HepG2 (cell line): ENCODE measurements around the gene KANSL1. TPM values are rescaled to one million over a fixed set of nuclear protein-coding genes. Genes with fewer than 3 reads are reported as not detected.

ENCODE experiments used
- ARNT ChIP-seq: fragments of 450-650 bp; IDR thresholded peaks from 2 replicates; pipeline ENCODE4 v1.6.1; 2017
- ATF7 ChIP-seq, 2 experiments: fragments of 450-650 bp in 1 of 2; sonication (generic) in 1 of 2; formaldehyde crosslinking in 1 of 2; IDR thresholded peaks; 2 replicates each; pipeline versions ENCODE4 v1.4.0 to v1.6.1; 2016 to 2020; ENCODE audit warnings: antibody characterized with exemption in 1 of 2, mild to moderate bottlenecking in 1 of 2, missing genetic modification reagents in 1 of 2
- GABPA ChIP-seq, 2 experiments: IDR thresholded peaks; 2 replicates each; pipeline ENCODE4 v1.6.1; 2011 to 2016; ENCODE audit warnings: low read depth in 2 of 2, low read length in 1 of 2, missing biosample characterization in 1 of 2, missing genetic modification characterization in 1 of 2
- GTF3A ChIP-seq: sonication (generic); formaldehyde crosslinking; conservative IDR thresholded peaks from 2 replicates; pipeline ENCODE4 v1.4.0; 2020; ENCODE audit warnings: mild to moderate bottlenecking, missing genetic modification reagents
- GZF1 ChIP-seq: sonication (generic); formaldehyde crosslinking; IDR thresholded peaks from 2 replicates; pipeline ENCODE4 v1.5.1; 2020; ENCODE audit warnings: mild to moderate bottlenecking, missing genetic modification reagents
- HOXD1 ChIP-seq: sonication (generic); formaldehyde crosslinking; IDR thresholded peaks from 2 replicates; pipeline ENCODE4 v1.5.0; 2020; ENCODE audit warnings: missing genetic modification reagents
- JARID2 ChIP-seq: sonication (generic); formaldehyde crosslinking; IDR thresholded peaks from 2 replicates; pipeline ENCODE4 v1.8.1; 2023; ENCODE audit warnings: missing genetic modification reagents, inconsistent platforms; ENCODE audit not compliant: insufficient replicate concordance
- KMT2B ChIP-seq: IDR thresholded peaks from 2 replicates; pipeline ENCODE4 v1.6.1; 2016; ENCODE audit warnings: missing genetic modification reagents, missing compliant biosample characterization
- LBX2 ChIP-seq: sonication (generic); formaldehyde crosslinking; IDR thresholded peaks from 2 replicates; pipeline ENCODE4 v1.5.0; 2020; ENCODE audit warnings: missing genetic modification reagents, mild to moderate bottlenecking, borderline replicate concordance
- MAZ ChIP-seq, 2 experiments: sonication (generic) in 1 of 2; formaldehyde crosslinking in 1 of 2; IDR thresholded peaks; 2 replicates each; pipeline versions ENCODE4 v1.5.0 to v1.6.1; 2012 to 2020; ENCODE audit warnings: low read depth in 2 of 2, mild to moderate bottlenecking in 2 of 2, borderline replicate concordance in 1 of 2, improper control_type of control experiment in 1 of 2, low read length in 1 of 2, missing genetic modification reagents in 1 of 2, moderate library complexity in 1 of 2
- MIER3 ChIP-seq: IDR thresholded peaks from 2 replicates; pipeline ENCODE4 v1.6.1; 2016; ENCODE audit warnings: missing compliant biosample characterization, borderline replicate concordance
- NR1H2 ChIP-seq: sonication (generic); formaldehyde crosslinking; IDR thresholded peaks from 2 replicates; pipeline ENCODE4 v1.8.1; 2022; ENCODE audit warnings: low read depth, missing genetic modification reagents, borderline replicate concordance
- NR2C2 ChIP-seq: sonication (generic); formaldehyde crosslinking; IDR thresholded peaks from 2 replicates; pipeline ENCODE4 v1.4.0; 2020; ENCODE audit warnings: missing genetic modification reagents, mild to moderate bottlenecking, moderate library complexity, borderline replicate concordance
- PCBP1 ChIP-seq: fragments of 200-400 bp; formaldehyde crosslinking; IDR thresholded peaks from 2 replicates; pipeline ENCODE4 v1.6.1; 2017; ENCODE audit warnings: mild to moderate bottlenecking, low read depth, low read length, borderline replicate concordance
- RELA ChIP-seq: sonication (generic); formaldehyde crosslinking; IDR thresholded peaks from 2 replicates; pipeline ENCODE4 v1.4.0; 2020; ENCODE audit warnings: missing genetic modification reagents
- SAP130 ChIP-seq: IDR thresholded peaks from 2 replicates; pipeline ENCODE4 v1.6.1; 2016; ENCODE audit warnings: low read depth
- SETDB1 ChIP-seq: sonication (generic); formaldehyde crosslinking; IDR thresholded peaks from 2 replicates; pipeline ENCODE4 v1.5.1; 2020; ENCODE audit warnings: missing genetic modification reagents, mild to moderate bottlenecking, borderline replicate concordance
- ZBTB7A ChIP-seq: sonication (generic); formaldehyde crosslinking; IDR thresholded peaks from 2 replicates; pipeline ENCODE4 v1.8.0; 2022; ENCODE audit warnings: mild to moderate bottlenecking, missing genetic modification reagents
- ZNF567 ChIP-seq: sonication (generic); formaldehyde crosslinking; IDR thresholded peaks from 2 replicates; pipeline ENCODE4 v1.8.1; 2023; ENCODE audit warnings: mild to moderate bottlenecking, missing genetic modification reagents, borderline replicate concordance
- polyA plus RNA-seq, 8 experiments: library from polyadenylated mRNA; depleted of rRNA in 3 of 8; stranded (reverse) in 7 of 8; unstranded in 1 of 8; fragments of >200 nt; fragmentation: Illumina TruSeq in 4 of 8; extraction: Trizol in 4 of 8; gene quantifications; 2 replicates each; pipeline versions ENCODE4 v1.2.1 to v1.2.3, GENCODE V29; 2011 to 2016; ENCODE audit warnings: low read depth in 4 of 8, missing spikeins in 1 of 8, mixed read lengths in 1 of 8; ENCODE audit not compliant: insufficient read depth in 1 of 8
- total RNA-seq, 5 experiments: library from RNA; depleted of rRNA; stranded (reverse); fragments of >200 nt; fragmentation: Illumina TruSeq; extraction: Trizol; gene quantifications; 2 replicates each; pipeline ENCODE4 v1.2.3, GENCODE V29; 2016; ENCODE audit warnings: low read depth in 1 of 5
- TF ChIP-seq, protein P1 (sequence below): sonication (generic); formaldehyde crosslinking; IDR thresholded peaks from 2 replicates; pipeline ENCODE4 v1.8.1; 2023; ENCODE audit warnings: mild to moderate bottlenecking, missing genetic modification reagents, borderline replicate concordance
- TF ChIP-seq, protein P2 (sequence below): sonication (generic); formaldehyde crosslinking; IDR thresholded peaks from 2 replicates; pipeline ENCODE4 v1.5.0; 2020; ENCODE audit warnings: mild to moderate bottlenecking, missing genetic modification reagents
- TF ChIP-seq, protein P3 (sequence below): sonication (generic); formaldehyde crosslinking; IDR thresholded peaks from 2 replicates; pipeline ENCODE4 v1.4.0; 2020; ENCODE audit warnings: missing genetic modification reagents, borderline replicate concordance

Gene KANSL1
- total and polyA plus RNA-seq, 2 of the 13 experiments (the other 11 are each of a cell fraction or from before 2014, with no cell fraction given): 24.0 to 59.6 TPM

DNA sequence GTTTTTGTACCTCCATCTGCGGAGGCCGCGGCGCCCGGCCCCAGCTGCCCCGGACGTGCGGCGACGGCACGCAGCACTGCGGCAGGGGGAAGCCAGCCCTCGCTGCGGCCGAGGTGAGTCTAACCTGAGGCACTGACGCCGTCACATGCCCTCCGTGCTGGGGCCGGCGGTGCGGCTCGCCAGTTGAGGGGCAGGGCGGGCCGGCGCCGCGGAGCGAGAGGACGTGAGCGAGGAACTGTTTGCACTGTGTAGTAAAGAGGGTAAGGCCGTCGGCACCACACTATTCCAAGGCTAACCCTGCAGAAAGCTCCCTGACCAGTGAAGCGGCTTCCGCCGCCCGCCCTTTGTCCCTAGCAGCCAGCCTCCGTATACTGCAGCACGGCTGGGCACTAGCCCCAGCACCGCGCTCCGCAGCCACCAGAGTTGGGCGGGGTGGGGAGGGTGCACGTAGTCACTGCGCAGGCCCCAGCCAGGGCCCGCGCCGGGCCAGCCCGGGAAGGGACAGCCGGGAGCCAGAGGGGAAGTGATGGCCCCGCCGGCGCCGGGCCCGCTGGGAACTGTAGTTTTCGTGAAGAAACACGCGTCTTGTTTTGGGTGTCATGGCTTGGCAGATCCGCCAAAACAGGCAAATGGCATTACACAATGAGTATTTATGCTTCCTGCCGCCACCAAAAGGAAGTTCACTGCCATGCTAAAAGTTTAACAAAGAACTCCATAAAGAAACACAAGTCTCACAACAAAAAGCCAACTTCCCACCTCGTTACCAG, 580 bp upstream of the KANSL1 start (continued):
- no peak for TF ChIP-seq ATF7 (IDR thresholded peaks at IDR 0.05)
- peak; percentile 62; the same call in 1 of the 2 replicates for TF ChIP-seq ATF7 (CRISPR knock-in tag; IDR thresholded peaks at IDR 0.05)
- TF ChIP-seq NR1H2 (CRISPR knock-in tag): no peak; the same call in 1 of the 2 replicates
- TF ChIP-seq GTF3A (CRISPR knock-in tag): peak; percentile 61; the same call in 1 of the 2 replicates
- peak; percentile 55; the same call in 1 of the 2 replicates for TF ChIP-seq HOXD1
- TF ChIP-seq RELA (CRISPR knock-in tag): 0 out of 2 replicates have a peak, but pooled peaks have one; percentile 76
- no peak for TF ChIP-seq ZBTB7A
- TF ChIP-seq, protein P1, sequence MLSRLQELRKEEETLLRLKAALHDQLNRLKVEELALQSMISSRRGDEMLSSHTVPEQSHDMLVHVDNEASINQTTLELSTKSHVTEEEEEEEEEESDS (CRISPR knock-in tag): no peak
- peak; percentile 88 for TF ChIP-seq SAP130
- TF ChIP-seq GZF1 (CRISPR knock-in tag): peak; percentile 38; the same call in 1 of the 2 replicates
- no peak for TF ChIP-seq SETDB1 (CRISPR knock-in tag)
- no peak for TF ChIP-seq JARID2
- peak; percentile 94 for TF ChIP-seq KMT2B (CRISPR knock-in tag)
- peak; percentile 89 for TF ChIP-seq MAZ (IDR thresholded peaks at IDR 0.05; ENCODE audit: borderline replicate concordance, low read depth, low read length)
- TF ChIP-seq MAZ (CRISPR knock-in tag; IDR thresholded peaks at IDR 0.05; ENCODE audit: low read depth): peak; percentile 86
- TF ChIP-seq NR2C2 (CRISPR knock-in tag): peak; percentile 74
- TF ChIP-seq MIER3: peak; percentile 82; the same call in 1 of the 2 replicates
- 0 out of 2 replicates have a peak, but pooled peaks have one; percentile 67 for TF ChIP-seq PCBP1
- 0 out of 2 replicates have a peak, but pooled peaks have one; percentile 49 for TF ChIP-seq ZNF567 (CRISPR knock-in tag)
- TF ChIP-seq ARNT: no peak
- TF ChIP-seq, protein P2, sequence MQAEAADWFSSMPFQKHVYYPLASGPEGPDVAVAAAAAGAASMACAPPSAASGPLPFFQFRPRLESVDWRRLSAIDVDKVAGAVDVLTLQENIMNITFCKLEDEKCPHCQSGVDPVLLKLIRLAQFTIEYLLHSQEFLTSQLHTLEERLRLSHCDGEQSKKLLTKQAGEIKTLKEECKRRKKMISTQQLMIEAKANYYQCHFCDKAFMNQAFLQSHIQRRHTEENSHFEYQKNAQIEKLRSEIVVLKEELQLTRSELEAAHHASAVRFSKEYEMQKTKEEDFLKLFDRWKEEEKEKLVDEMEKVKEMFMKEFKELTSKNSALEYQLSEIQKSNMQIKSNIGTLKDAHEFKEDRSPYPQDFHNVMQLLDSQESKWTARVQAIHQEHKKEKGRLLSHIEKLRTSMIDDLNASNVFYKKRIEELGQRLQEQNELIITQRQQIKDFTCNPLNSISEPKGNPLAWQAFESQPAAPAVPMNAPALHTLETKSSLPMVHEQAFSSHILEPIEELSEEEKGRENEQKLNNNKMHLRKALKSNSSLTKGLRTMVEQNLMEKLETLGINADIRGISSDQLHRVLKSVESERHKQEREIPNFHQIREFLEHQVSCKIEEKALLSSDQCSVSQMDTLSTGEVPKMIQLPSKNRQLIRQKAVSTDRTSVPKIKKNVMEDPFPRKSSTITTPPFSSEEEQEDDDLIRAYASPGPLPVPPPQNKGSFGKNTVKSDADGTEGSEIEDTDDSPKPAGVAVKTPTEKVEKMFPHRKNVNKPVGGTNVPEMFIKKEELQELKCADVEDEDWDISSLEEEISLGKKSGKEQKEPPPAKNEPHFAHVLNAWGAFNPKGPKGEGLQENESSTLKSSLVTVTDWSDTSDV (CRISPR knock-in tag): peak; percentile 94; the same call in 1 of the 2 replicates
- TF ChIP-seq, protein P3, sequence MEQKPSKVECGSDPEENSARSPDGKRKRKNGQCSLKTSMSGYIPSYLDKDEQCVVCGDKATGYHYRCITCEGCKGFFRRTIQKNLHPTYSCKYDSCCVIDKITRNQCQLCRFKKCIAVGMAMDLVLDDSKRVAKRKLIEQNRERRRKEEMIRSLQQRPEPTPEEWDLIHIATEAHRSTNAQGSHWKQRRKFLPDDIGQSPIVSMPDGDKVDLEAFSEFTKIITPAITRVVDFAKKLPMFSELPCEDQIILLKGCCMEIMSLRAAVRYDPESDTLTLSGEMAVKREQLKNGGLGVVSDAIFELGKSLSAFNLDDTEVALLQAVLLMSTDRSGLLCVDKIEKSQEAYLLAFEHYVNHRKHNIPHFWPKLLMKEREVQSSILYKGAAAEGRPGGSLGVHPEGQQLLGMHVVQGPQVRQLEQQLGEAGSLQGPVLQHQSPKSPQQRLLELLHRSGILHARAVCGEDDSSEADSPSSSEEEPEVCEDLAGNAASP: peak; percentile 54; the same call in 1 of the 2 replicates
- peak; percentile 86 for TF ChIP-seq GABPA (IDR thresholded peaks at IDR 0.05; ENCODE audit: low read depth, low read length)
- peak; percentile 92 for TF ChIP-seq GABPA (CRISPR knock-in tag; IDR thresholded peaks at IDR 0.05; ENCODE audit: low read depth)
- no peak for TF ChIP-seq LBX2 (CRISPR knock-in tag)
